Hematopoietic multipotent progenitor cell treated with erythropoietin and hydrocortisone succinate and interleukin-3 and kit ligand, for 17 days (in vitro differentiated cells): ENCODE measurements around the gene USP17L25.
"Not testable (repeated sequence)": the region's sequence is repeated elsewhere in the genome, so short reads cannot be mapped to it uniquely, and the experiment has no call there.

Experiments used
- DNase-seq: peaks from one replicate; pipeline ENCODE4 v3.0.0-alpha.2; 2015; ENCODE audit warnings: low spot score

USP17L25 gene

GRCh38 chr4:9329611-9330010 is at the start of gene USP17L25:
Gene USP17L25 (plus strand): TSS chr4:9329911. CDS start chr4:9329911, 0 bp downstream.
- DNase-seq, result not testable (repeated sequence)

- DNase-seq, result not testable (repeated sequence)
These were observed 5.5 kb upstream of the USP17L25 start for GRCh38 chr4:9324191-9324590.

- DNase-seq, result not testable (repeated sequence)
These were observed 4.8 kb upstream of the USP17L25 start, which contains the start of gene USP17L24 for GRCh38 chr4:9324865-9325264. Gene USP17L24 (plus strand): TSS chr4:9325165. CDS start chr4:9325165, 0 bp downstream.

- not testable (repeated sequence) for DNase-seq
These were observed 4.6 kb downstream of the USP17L25 start, which contains the start of gene USP17L26 for GRCh38 chr4:9334358-9334757. Gene USP17L26 (plus strand): TSS chr4:9334658. CDS start chr4:9334658, 0 bp downstream.

GRCh38 chr4:9339103-9339502 is 9.4 kb downstream of the USP17L25 start, which contains the start of gene USP17L5:
Gene USP17L5 (plus strand): TSS chr4:9339403. CDS start chr4:9339403, 0 bp downstream.
- DNase-seq, result not testable (repeated sequence)

- not testable (repeated sequence) for DNase-seq
These were observed 14.1 kb downstream of the USP17L25 start, which contains the start of gene USP17L27 for GRCh38 chr4:9343848-9344247. Gene USP17L27 (plus strand): TSS chr4:9344148. CDS start chr4:9344148, 0 bp downstream.

GRCh38 chr4:9348593-9348992 is 18.9 kb downstream of the USP17L25 start, which contains the start of gene USP17L28:
Gene USP17L28 (plus strand): TSS chr4:9348893. CDS start chr4:9348893, 0 bp downstream.
- not testable (repeated sequence) for DNase-seq

- DNase-seq, result not testable (repeated sequence)
These were observed 21.2 kb downstream of the USP17L25 start for GRCh38 chr4:9350866-9351265.

GRCh38 chr4:9353338-9353737 is 23.6 kb downstream of the USP17L25 start, which contains the start of gene USP17L29:
Gene USP17L29 (plus strand): TSS chr4:9353638. CDS start chr4:9353638, 0 bp downstream.
- not testable (repeated sequence) for DNase-seq

- DNase-seq, result not testable (repeated sequence)
These were observed 33.1 kb downstream of the USP17L25 start, which contains the start of gene USP17L30 for GRCh38 chr4:9362829-9363228. Gene USP17L30 (plus strand): TSS chr4:9363129. CDS start chr4:9363129, 0 bp downstream.

- DNase-seq, result not testable (repeated sequence)
These were observed 50.2 kb downstream of the USP17L25 start for GRCh38 chr4:9379881-9380280.
